NCI-H1417 (cell line): ENCODE results near the gene PPP2R3C.
"Not testable (repeated sequence)": the region's sequence is repeated elsewhere in the genome, so short reads cannot be mapped to it uniquely, and the experiment has no call there.

ENCODE experiments used
- DNase-seq, 3 experiments: peaks; one replicate each; lab custom pipeline; 2025; lab: John Stamatoyannopoulos, UW

PPP2R3C gene

DNA sequence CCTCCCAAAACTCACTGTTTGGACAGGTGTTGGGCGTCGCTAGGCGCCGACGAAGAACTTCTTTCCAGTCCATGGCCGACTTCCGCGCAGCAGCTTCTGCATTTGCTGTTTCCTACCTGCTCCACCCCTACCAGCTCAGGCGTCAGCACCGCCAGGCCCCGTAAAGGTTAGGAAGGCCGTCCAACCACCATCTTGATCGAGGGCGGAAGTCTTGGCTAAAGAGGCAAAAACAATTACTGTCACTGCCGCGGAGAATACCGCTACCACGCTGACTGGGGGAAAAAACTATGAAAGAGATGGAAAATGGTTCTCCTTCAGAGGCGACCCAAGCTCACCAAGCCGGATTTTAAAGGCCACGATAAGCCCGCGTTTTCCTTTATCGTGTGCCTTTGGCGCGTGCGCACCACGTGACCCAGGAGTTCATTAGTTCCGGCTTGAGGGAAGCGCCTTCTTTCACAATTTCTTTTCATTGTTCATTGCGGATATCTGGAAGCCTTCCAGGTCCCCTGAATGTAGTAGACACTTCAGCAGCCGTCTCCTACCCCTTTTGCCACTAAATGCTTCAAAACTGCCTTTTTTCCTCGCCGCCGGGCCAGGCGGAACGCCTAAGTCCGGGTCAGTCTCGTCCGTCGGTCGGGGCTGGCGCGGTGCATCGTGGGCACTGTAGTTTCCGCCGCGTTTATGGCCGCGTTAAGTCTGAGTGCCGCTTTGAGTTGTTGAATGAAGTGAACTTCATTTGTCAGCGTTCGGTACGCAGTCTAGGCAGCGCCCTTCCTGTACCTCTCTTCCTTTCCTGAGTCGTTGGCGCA is at the start of gene PPP2R3C, which contains the start of gene PRORP:
Gene PPP2R3C (minus strand): TSS at position 104 of the 809 bp plus-strand sequence. CDS start 31 bp downstream, at position 73.
Gene PRORP (plus strand): TSS at position 666 of the 809 bp plus-strand sequence. CDS start 694 bp downstream, outside the sequence.
- peak; percentile 96 to 99 (median 99) for DNase-seq

DNA sequence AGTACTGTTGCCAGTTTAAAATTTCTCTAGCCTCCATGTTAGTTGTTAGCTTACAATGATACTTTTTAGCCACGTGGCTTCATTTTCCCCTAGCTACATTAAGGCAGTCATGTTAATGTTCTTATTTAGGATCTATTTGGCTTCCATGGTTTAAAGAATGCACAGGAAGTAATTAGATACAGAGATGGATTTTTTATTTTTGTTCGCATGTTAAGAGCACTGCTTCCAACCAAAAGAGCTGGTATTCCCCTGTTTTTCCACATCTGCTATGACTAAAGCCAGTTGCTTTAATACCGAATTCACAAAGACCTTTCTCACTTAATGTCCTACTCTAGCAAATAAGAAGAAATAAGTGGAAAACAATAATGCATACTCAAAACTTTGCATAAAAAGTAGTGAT is 45.7 kb upstream of the PPP2R3C start:
- DNase-seq = no peak

DNA sequence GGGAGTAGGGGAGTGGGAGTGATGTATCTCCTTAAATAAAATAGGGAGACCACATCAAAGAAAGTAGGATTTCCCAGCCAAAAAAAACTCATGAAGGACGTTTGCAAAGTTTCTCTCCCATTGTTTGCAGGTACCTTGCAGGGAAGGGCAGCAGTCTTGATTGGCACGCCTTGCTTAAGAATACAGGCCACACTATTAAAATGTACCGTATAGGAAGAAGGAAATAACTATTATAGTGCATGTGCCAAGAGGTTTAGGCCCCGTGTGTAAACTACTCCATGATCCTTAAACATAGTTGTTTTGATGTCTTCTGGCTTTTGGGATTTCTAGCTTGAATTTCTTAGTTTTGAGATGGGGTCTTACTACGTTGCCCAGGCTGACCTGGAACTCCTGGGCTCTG is 43.1 kb upstream of the PPP2R3C start:
- no peak for DNase-seq

DNA sequence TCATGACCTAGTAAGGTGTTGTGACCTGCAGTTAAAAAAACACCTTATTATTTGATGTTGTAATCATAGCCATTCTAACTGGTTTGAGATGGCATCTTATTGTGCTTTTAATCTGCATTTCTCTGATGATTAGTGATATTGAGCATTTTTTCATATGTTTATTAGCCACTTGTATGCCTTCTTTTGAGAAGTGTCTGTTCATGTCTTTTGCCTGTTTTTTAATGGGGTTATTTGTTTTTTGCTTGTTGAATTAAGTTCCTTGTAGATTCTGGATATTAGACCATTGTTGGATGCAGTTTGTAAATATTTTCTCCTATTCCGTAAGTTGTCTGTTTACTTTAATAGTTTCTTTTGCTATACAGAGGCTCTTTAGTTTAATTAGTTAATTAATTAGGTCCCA is 41.6 kb upstream of the PPP2R3C start:
- no peak for DNase-seq

DNA sequence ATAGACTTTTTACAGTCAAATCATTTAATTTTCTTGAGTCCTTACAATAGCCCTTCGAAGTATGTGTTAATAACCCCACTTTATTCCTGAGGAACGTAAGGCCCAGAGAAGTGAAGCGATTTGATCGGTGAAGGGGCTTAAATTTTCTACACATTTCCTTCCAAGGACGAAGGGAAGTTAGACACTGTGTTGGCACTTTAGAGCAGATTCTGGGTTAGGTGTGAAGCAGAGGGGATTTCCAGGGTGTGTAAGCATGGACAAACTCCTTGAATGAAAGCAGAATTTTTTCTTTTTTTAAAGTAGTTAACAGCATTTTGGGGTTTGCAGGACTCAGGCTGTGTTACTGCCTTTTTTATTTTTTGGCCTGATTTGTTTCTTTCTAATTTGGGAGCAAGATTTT is 39.4 kb upstream of the PPP2R3C start:
- DNase-seq = no peak

DNA sequence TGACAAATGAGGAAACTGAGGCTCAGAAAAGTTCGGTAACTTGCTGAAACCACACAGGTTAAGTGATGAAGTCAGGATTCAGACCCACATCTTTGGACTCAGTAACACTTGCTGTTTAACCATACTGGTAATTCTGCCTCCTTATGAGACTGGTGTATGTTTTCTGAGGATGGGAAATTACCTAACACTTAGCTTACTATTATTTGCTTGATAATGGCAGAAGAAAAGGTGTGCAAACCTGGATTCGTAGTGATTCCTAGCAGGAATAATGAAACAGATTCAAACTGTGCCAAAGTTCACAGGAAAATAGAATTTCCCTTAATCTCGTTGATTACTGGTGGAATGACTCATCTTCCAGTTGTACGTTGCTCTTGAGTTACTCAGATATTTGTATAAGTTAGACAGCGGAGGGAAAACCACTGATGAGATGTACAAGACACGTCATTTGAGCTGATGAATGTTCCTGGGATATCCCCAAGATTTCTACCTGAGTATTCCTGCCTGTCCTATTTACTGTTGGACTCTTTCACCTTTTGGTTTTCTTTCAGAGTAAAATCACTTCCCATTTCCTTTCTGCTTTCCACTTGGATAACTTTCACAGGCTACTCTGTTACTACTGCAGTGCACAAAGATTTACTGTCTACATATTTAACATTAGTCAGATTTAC is 38.1 kb upstream of the PPP2R3C start:
- no peak for DNase-seq

DNA sequence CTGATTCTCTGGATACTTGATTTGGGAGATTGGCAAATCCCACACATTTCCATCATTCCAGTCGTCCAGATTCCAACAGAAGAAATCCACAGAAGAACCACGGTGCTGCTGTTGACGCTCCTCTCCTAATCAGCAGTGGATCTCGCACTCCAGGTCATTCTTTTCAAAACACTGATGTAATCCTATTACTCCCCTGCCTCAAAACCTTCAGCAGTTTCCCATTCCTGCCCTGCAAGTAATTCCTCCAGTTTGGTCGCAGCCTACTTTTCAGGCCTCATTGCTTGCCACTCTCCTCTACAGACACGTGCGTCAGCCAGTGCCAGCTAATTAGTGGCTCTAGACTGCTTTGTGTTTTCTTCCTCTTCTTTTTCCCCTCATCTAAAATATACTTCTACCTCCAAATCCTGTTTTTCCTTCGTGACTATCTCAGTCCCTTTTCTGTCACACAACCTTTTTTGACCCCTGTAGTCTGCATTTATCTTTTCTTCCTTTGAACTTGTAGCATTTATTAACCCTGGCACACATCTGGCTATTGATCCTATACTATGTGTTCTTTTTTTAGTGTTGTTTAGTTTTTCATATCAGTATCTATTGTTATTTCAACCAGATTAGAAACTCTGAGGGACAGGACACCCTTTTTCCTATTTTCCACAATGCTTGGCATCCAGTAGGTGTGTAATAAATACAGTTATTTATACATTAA is 37.3 kb upstream of the PPP2R3C start:
- no peak for DNase-seq

DNA sequence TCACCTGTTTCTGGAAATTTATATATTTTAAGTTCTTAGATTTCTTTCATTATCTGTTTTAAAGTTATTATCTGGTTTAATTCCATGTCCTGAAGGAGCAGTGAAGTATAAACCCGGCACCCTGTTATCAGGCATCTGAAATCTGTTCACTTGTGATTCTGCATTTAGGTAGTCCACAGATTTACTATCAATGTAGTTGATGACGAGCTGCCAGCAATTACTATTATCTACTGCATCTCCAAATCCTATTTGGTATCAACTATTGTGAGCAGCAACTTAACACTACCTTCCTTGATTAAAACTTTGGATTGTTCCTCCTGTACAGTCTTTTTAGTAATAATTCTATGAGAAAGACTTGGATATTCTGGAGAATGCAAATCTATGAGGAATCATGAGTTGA is 36.7 kb upstream of the PPP2R3C start:
- no peak for DNase-seq

DNA sequence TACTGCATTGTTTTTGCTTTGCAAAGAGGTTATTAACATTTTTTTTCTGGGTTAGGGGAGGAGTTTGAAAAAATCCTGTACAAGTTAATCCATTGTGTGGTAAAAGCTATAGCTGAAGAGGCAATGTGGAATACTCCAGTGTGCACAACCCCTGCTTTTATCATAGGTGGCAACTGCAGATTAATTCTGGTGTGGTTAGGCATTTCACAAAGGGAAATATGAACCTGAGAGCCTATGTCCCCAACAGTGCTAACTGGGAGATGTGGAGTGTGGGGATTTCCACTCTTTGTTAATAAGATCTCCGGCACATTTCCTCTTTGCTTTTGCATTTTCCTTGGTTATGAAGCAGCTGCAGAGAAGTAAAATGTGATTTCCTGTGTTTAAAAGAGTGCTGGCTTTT is 34.2 kb upstream of the PPP2R3C start:
- no peak for DNase-seq

DNA sequence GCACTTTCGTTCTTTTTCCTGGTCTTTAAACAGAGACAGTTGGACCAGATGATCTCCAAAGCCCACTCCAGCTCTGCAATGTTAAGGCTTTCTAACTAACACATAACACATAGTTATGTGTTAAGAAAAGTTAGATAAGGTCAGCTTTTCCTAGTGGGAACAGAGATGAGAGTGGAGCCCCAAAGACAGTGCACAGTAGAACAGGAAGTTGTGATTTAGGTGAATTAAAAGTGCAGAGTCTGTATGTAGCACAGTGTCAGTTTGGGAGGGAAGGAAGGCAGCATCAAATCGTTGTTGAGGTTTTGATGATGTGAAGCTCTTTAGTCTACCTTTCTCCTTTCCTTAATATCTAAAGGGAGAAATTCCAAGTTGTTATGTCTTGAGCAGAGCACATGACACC is 32.2 kb upstream of the PPP2R3C start:
- no peak for DNase-seq

DNA sequence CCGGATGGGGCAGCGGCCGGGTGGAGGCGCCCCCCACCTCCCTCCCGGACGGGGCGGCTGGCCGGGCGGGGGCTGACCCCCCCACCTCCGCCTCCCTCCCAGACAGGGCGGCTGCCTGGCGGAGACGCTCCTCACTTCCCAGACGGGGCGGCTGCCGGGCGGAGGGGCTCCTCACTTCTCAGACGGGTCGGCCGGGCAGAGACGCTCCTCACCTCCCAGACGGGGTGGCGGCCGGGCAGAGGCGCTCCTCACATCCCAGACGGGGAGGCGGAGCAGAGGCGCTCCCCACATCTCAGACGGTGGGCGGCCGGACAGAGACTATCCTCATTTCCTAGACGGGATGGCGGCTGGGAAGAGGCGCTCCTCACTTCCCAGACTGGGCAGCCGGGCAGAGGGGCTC is 30.7 kb upstream of the PPP2R3C start:
- DNase-seq = not testable (repeated sequence)

DNA sequence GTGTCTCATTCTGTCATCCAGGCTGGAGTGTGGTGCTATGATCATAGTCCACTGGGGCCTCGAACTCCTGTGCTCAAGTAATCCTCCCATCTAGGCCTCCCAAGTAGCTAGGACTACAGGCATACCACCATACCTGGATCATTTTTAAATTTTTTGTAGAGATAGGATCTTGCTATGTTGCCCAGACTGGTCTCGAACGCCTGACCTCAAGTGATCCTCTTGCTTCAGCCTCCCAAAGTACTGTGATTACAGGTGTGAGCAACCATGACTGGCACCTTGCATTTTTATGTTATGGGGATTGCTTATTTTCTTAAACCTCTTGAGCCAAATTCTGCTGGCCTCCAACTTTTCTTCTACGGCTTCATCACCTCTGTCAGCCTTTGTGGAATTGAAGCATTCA is 27.4 kb upstream of the PPP2R3C start:
- no peak for DNase-seq

DNA sequence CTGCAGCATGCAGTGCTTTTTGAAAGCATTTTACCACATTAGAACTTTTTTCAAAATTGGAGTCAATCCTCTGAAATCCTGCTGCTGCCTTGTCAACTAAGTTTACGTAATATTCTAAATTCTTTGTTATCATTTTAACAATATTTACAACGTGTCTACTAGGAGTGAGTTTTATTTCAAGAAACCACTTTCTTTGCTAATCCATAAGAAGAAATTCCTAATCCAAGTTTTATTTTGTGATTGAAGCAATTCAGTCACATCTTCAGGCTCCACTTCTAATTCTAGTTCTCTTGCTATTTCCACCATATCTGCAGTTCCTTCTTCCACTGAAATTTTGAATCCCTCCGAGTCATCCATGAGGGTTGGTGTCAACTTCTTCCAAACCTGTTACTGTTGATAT is 25.9 kb upstream of the PPP2R3C start:
- no peak for DNase-seq

DNA sequence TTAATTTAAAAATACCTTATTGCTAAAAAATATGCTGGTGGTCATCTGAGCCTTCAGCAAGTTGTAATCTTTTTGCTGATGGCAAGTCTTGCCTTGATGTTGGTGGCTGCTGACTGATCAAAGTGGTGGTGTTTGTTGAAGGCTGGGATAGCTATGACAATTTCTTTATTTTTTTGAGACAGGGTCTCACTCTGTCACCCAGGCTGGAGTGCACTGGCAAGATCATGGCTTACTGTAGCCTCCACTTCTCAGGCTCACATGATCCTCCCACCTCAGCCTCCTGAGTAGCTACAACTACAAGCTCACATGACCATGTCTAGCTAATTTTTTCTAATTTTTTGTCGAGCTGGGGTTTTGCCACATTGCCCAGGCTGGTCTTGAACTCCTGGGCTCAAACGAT is 25.4 kb upstream of the PPP2R3C start:
- DNase-seq = no peak

DNA sequence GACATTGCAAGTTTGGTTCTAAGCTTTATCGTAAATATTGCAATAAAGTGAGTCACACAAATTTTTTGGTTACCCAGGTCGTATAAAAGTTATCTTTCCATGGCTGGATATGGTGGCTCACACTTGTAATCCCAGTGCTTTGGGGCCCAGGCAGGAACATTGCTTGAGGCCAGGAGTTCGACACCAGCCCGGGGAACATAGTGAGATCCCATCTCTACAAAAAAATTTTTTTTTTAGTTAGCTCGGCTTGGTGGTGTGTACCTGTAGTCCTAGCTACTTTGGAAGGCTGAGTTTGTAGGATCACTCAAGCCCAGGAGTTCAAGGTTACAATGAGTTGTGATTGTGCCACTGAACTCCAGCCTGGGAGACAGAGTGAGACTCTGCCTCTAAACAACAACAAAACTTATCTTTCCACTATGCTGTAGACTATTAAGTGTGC is 24.9 kb upstream of the PPP2R3C start:
- DNase-seq = no peak

DNA sequence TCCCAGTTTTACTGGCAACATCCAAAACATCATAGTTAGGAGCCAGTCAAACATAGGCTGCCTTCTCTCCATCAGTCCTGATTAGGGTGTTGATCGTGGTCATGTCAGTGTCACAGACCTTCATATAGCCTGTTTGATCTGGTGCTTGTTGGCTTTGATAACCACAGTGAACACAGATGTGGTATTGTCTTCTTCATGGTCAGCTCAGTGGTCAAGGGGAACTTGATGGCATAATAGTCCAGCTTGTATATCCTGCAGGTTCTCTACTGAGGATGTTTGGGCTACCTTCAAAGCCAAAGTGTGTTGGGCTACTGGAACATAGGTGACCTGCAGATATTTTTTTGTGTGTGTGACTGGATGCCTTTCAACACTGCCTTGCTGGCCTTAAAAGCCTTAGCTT is 22.2 kb upstream of the PPP2R3C start:
- no peak for DNase-seq

DNA sequence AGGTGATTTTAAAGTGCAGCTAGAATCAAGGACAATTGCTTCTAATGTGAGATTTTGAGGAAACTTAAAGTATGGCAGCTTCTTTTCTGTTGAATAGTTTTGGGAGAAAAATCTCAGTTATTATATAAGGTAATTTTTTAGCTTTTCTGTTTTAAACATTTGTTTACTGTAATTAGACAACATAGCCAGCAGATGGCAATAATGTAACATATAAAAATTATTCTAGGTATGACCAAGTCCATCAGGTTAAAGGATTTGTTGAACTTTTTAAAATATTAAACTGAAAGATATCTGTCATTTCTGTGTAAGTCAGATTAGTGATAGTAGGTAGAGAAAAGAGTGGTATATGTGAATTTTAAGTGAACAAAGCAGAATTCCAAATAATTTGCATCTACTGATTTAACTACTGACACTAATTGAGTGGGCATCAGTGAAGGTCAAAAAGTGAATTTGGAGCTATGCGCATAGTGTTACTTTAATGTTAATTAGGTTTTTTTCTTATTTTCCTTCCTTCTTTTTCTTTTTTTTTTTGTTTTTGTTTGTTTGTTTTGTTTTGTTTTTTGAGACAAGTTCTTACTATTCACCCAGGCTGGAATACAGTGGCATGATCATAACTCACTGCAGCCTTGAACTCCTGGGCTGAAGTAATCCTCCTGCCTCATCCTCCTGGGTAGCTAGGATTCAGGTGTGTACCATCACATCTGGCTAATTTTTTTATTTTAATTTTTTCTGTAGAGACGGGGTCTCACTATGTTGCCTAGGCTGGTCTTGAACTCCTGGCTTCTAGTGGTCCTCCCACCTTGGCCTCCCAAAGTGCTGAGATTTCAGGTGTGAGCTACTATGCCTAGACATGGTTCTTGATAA is 19.2 kb upstream of the PPP2R3C start:
- peak in 2 of 3 experiments; percentile 40 to 67 for DNase-seq

DNA sequence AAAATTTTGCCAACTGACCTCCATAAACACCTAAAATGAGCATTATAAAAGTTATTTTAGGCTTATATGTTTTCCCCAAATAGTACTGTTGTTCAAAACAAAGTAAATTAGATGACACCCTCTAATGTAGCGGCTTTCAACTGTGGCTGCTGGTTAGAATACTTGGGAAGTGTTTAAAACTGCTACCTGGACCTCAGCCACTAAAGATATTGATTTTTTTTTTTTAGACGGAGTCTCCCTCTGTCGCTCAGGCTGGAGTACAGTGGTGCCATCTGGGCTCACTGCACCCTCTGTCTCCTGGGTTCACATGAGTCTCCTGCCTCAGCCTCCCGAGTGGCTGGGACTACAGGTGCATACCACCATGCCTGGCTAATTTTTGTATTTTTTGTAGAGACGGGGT is 16.8 kb upstream of the PPP2R3C start:
- no peak for DNase-seq

DNA sequence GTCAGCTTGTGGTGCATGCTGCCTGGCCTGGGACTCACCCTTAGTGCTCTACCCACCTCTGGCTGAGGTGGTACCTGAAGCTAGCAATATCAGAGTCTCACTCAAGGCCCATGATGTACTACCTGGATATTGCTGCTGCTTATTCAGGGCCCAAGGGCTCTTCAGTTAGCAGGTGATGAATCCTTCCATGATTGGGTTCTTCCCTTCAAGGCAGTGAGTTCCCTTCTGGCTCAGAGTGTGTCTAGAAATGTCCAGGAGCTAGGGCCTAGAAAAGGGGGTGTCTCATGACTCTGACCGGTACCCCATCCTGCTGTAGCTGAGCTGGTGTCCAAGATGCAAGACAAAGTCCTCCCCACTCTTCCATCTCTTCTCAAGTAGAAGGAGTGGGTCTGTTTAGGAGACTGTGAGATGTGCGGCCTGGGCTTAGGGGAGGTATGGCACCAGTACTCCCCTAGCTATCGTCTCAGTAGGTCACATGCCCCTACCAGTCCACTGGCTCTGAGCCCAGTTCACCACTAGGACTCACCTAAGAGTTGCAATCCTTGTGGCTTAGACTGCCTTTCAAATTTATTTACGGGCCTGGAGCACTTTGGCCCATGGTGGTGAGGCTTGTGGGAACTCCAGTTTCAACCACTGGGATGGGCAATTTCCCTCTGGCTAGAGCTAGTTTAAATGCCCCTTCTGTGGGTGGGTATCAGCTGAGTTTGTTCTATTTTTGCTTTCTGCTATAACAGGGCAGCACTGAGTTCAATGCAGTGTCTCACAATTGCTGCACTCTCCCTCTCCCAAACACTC is 12.7 kb upstream of the PPP2R3C start:
- no peak for DNase-seq

DNA sequence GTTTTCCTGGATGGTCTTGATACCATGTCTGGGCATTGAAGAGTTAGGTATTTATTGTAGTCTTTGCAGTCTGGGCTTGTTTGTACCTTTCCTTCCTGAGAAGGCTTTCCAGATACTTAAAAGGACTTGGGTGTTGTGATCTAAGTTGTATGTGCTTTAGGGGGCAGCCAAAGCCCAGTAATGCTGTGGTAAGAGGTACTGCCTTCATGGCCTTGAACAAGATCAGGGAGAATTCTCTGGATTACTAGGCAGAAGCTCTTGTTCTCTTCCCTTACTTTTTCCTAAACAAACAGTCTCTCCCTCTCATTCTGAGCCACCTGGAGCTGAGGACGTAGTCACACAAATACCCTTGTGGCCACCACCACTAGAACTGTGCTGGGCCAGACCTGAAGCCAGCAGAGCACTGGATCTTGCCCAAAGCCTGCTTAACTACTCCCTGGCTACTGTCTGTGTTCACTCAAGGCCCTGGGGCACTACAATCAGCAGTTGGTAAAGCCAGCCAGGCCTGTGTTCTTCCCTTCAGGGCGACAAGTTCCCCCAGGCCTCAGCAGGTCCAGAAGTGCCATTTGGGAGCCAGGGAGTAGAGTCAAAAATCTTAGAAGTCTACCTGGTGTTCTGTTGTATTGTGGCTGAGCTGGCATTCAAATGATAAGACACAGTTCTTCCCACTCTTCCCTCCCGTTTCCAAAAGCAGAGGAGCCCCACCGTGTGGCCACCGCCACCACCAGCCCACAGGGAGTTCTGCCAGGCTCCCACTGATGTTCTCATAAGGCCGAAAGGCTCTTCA is 11.9 kb upstream of the PPP2R3C start:
- no peak for DNase-seq
